Peyer's patch (tissue), 4 donors: ENCODE measurements around the gene DNASE1L1.

Experiments
- POLR2A ChIP-seq, 2 donors: fragments of 450-650 bp; IDR thresholded peaks; one replicate each; pipeline ENCODE4 v1.5.1; 2017; ENCODE audit warnings: antibody characterized with exemption in 2 of 2, mild to moderate bottlenecking in 2 of 2, moderate library complexity in 2 of 2
- TF ChIP-seq, protein P1 (sequence below), 6 experiments: fragments of 450-650 bp in 4 of 6; fragments of 200-600 bp in 2 of 6; sonication (generic) in 1 of 6; IDR thresholded peaks; one replicate each; pipeline ENCODE4 v1.5.1; 2017 to 2019; ENCODE audit warnings: antibody characterized with exemption in 6 of 6, mild to moderate bottlenecking in 3 of 6, moderate library complexity in 1 of 6

DNA sequence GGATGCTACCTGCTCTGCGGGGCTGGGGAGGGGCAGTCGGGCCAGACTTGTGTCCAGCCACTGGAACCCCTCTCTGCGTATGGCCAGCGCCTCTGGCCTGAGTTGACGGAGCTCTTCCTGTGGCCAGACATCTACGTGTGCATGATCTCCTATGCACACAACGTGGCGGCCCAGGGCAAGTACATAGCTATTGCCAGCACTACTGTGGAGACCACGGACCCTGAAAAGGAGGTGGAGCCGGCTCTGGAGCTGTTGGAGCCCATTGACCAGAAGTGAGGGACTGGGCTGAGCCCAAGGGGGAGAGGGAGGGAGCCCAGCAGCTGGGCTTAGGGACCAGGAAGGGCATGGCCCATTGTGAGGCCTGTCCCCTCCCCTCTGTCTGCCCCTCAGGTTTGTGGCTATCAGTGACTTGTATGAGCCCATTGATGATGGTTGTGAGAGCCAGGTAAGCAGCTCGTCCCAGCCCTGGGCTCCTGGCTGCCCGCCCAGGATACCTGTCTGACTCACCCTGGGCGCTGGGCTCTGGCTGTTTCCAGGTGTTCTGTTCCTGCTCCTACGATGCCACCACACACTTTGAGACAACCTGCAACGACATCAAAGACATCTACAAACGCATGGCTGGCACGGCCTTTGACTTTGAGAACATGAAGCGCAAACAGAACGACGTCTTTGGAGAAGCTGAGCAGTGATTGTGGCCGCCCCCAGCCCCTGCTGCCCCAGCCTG lies 33.1 kb upstream of the DNASE1L1 start:
- TF ChIP-seq, protein P1, sequence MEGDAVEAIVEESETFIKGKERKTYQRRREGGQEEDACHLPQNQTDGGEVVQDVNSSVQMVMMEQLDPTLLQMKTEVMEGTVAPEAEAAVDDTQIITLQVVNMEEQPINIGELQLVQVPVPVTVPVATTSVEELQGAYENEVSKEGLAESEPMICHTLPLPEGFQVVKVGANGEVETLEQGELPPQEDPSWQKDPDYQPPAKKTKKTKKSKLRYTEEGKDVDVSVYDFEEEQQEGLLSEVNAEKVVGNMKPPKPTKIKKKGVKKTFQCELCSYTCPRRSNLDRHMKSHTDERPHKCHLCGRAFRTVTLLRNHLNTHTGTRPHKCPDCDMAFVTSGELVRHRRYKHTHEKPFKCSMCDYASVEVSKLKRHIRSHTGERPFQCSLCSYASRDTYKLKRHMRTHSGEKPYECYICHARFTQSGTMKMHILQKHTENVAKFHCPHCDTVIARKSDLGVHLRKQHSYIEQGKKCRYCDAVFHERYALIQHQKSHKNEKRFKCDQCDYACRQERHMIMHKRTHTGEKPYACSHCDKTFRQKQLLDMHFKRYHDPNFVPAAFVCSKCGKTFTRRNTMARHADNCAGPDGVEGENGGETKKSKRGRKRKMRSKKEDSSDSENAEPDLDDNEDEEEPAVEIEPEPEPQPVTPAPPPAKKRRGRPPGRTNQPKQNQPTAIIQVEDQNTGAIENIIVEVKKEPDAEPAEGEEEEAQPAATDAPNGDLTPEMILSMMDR (IDR thresholded peaks at IDR 0.05), result no peak
- no peak for TF ChIP-seq POLR2A (IDR thresholded peaks at IDR 0.05)
